ENCODE results near the gene ANKMY1.
"Not testable (repeated sequence)": the region's sequence is repeated elsewhere in the genome, so short reads cannot be mapped to it uniquely, and the experiment has no call there.

GRCh38 chr2:240539101-240539500 lies 18.7 kb downstream of the ANKMY1 start:
- not testable (repeated sequence) for TF ChIP-seq CTCF (IDR thresholded peaks at IDR 0.05); EZH2 (IDR thresholded peaks at IDR 0.05; ENCODE audit: borderline replicate concordance, insufficient read depth, low read depth, low read length, poor library complexity, severe bottlenecking)
